K562 (cell line): ENCODE data around the gene HARS2. TPM values are rescaled to one million over a fixed set of nuclear protein-coding genes. Genes with fewer than 3 reads are reported as not detected.

ENCODE experiments used
- ARHGAP35 ChIP-seq: fragments of 450-650 bp; IDR thresholded peaks from 2 replicates; pipeline ENCODE4 v1.6.1; 2018; ENCODE audit not compliant: partially characterized antibody
- CBX2 ChIP-seq: fragments of 200-600 bp; sonication (generic); IDR thresholded peaks from one replicate; pipeline ENCODE4 v1.6.1; 2012; ENCODE audit warnings: mild to moderate bottlenecking, low read length, inconsistent platforms; ENCODE audit not compliant: insufficient read depth, poor library complexity, severe bottlenecking
- ETS2 ChIP-seq: IDR thresholded peaks from 2 replicates; pipeline ENCODE4 v1.6.1; 2016; ENCODE audit warnings: borderline replicate concordance, missing genetic modification characterization, mild to moderate bottlenecking, moderate library complexity, missing compliant biosample characterization; ENCODE audit not compliant: poor library complexity, severe bottlenecking
- HNRNPK ChIP-seq: fragments of 200-400 bp; formaldehyde crosslinking; IDR thresholded peaks from one replicate; pipeline ENCODE4 v1.6.1; 2018; ENCODE audit warnings: mild to moderate bottlenecking, low read depth, low read length; ENCODE audit not compliant: poor library complexity, severe bottlenecking
- ILK ChIP-seq: fragments of 450-650 bp; IDR thresholded peaks from 2 replicates; pipeline ENCODE4 v1.6.1; 2016; ENCODE audit warnings: missing genetic modification characterization, low read depth, mild to moderate bottlenecking, missing compliant biosample characterization, moderate library complexity, borderline replicate concordance
- JUND ChIP-seq, 2 experiments: IDR thresholded peaks; 2 replicates in 1 of 2; 3 replicates in 1 of 2; pipeline ENCODE4 v1.6.1; 2011; ENCODE audit warnings: borderline replicate concordance in 2 of 2, low read depth in 2 of 2, low read length in 2 of 2, improper control_type of control experiment in 1 of 2, missing biosample characterization in 1 of 2, missing genetic modification characterization in 1 of 2, missing genetic modification reagents in 1 of 2
- NFE2L1 ChIP-seq: fragments of 450-650 bp; IDR thresholded peaks from 2 replicates; pipeline ENCODE4 v1.6.1; 2016; ENCODE audit warnings: missing genetic modification characterization, low read depth, mild to moderate bottlenecking, missing compliant biosample characterization, moderate library complexity, borderline replicate concordance
- NFYB ChIP-seq: IDR thresholded peaks from 2 replicates; pipeline ENCODE4 v1.6.1; 2011; ENCODE audit warnings: mild to moderate bottlenecking, moderate library complexity; ENCODE audit not compliant: insufficient read length; ENCODE audit errors: extremely low read depth
- OTX1 ChIP-seq: fragments of 450-650 bp; formaldehyde crosslinking; IDR thresholded peaks from 2 replicates; pipeline ENCODE4 v1.4.0; 2022; ENCODE audit warnings: mild to moderate bottlenecking
- RNF2 ChIP-seq: sonication (generic); IDR thresholded peaks from 2 replicates; pipeline ENCODE4 v1.6.1; 2016
- SPI1 ChIP-seq: IDR thresholded peaks from 2 replicates; pipeline ENCODE4 v1.6.1; 2011; ENCODE audit warnings: low read depth, low read length, control low read depth, borderline replicate concordance
- TCF3 ChIP-seq: sonication (generic); formaldehyde crosslinking; IDR thresholded peaks from 2 replicates; pipeline ENCODE4 v1.4.0; 2020; ENCODE audit warnings: mild to moderate bottlenecking, missing genetic modification reagents
- TCFL5 ChIP-seq: fragments of 250-450 bp; sonication (Bioruptor Pico); conservative IDR thresholded peaks from 2 replicates; pipeline ENCODE4 v1.6.1; 2021; ENCODE audit warnings: mild to moderate bottlenecking, moderate library complexity, matching md5 sums
- ZNF551 ChIP-seq: fragments of 250-450 bp; sonication (Bioruptor Pico); IDR thresholded peaks from 2 replicates; pipeline ENCODE4 v1.5.0; 2021; ENCODE audit warnings: mild to moderate bottlenecking, moderate library complexity
- polyA plus RNA-seq, 8 experiments: library from polyadenylated mRNA; depleted of rRNA in 4 of 8; stranded (reverse) in 5 of 8; unstranded in 3 of 8; fragments of >200 nt; fragmentation: Nextera tagmentation in 2 of 8; fragmentation: Illumina TruSeq in 1 of 8; extraction: Ambion mirVana in 2 of 8; extraction: Trizol in 1 of 8; gene quantifications; 2 replicates each; pipeline versions ENCODE4 v1.2.1 to v1.2.3, GENCODE V29; 2011 to 2014; ENCODE audit warnings: inconsistent platforms in 1 of 8, missing spikeins in 1 of 8
- total RNA-seq, 7 experiments: library from RNA; depleted of rRNA in 6 of 7; stranded (reverse); fragments of >200 nt in 6 of 7; fragmentation: Illumina TruSeq in 2 of 7; extraction: Trizol in 2 of 7; gene quantifications; 2 replicates each; pipeline versions ENCODE4 v1.2.1 to v1.2.3, GENCODE V29; 2011 to 2021; ENCODE audit warnings: low replicate concordance in 1 of 7
- TF ChIP-seq, protein P1 (sequence below): fragments of 450-650 bp; IDR thresholded peaks from 2 replicates; pipeline ENCODE4 v1.7.1; 2018; ENCODE audit warnings: mild to moderate bottlenecking, low read depth; ENCODE audit not compliant: partially characterized antibody
- TF ChIP-seq, protein P2 (sequence below): IDR thresholded peaks from 2 replicates; pipeline ENCODE4 v1.6.1; 2016; ENCODE audit warnings: missing genetic modification characterization, missing compliant biosample characterization
- TF ChIP-seq, protein P3 (sequence below): sonication (generic); formaldehyde crosslinking; IDR thresholded peaks from 2 replicates; pipeline ENCODE4 v1.8.0; 2022; ENCODE audit warnings: mild to moderate bottlenecking, low read depth, missing genetic modification reagents
- TF ChIP-seq, protein P4 (sequence below): fragments of 250-450 bp; sonication (Bioruptor Pico); IDR thresholded peaks from 2 replicates; pipeline ENCODE4 v1.8.0; 2022; ENCODE audit warnings: inconsistent platforms, mild to moderate bottlenecking, moderate library complexity, borderline replicate concordance

The HARS2 gene
- total and polyA plus RNA-seq, 9 of the 15 experiments (the other 6 are each of a cell fraction or from before 2014, with no cell fraction given): 8.5 to 41.6 (median 27.1) TPM

DNA sequence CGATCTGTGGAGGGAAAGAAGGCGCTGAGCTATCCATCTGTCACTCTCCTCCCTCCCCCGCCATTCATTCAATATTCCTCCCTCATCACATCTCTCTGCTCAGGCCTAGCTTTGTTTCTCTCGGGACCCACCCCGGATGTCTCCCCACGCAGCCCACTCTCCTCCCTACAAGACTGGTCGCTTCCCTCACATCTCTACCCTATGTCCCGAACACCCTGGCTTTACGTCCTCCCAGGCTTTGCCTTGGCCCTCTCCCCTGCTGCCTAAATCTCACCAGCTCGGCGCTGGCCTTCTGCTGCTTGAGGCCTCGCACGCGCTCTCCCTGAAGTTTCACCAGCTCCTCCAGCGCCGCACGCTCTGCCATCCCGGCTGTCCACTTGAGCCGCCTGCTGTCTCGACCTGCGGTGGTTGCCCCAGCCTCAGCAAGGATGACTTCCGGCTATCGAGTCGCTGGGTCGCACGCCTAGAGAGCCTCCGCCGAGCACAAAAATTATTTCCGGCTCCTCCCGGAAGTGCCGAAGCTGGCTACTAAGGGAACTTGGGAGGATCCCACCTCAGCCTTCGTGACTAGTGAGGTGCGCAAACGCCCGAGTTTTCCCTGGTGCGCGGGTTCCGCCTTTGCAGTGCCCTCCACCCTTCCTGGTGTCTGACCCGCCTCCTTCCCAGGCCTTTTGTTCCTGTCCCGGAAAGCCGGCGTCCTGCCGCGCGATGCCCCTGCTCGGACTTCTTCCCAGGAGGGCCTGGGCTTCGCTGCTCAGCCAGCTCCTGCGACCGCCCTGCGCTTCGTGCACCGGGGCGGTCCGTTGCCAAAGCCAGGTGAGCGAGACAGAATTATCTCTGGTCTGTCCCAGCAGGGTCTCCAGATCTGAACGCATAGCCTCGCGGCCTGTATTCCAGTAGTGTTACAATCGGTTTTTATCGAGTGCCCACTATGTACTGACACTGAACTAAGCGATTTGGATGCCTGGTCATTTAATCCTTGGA is at the start of gene HARS2, which contains the start of gene HARS1 (continued):
- TF ChIP-seq CBX2: no peak
- TF ChIP-seq NFYB: no peak
- TF ChIP-seq NFE2L1 (tag): no peak
- peak; percentile 56 for TF ChIP-seq JUND (IDR thresholded peaks at IDR 0.05; ENCODE audit: borderline replicate concordance, low read depth, low read length)
- no peak; the same call in 2 of the 3 replicates for TF ChIP-seq JUND (tag; IDR thresholded peaks at IDR 0.05; ENCODE audit: borderline replicate concordance, low read depth, low read length)
- TF ChIP-seq SPI1: no peak
- TF ChIP-seq TCF3 (CRISPR knock-in tag): 0 out of 2 replicates have a peak, but pooled peaks have one; percentile 1
- TF ChIP-seq, protein P1, sequence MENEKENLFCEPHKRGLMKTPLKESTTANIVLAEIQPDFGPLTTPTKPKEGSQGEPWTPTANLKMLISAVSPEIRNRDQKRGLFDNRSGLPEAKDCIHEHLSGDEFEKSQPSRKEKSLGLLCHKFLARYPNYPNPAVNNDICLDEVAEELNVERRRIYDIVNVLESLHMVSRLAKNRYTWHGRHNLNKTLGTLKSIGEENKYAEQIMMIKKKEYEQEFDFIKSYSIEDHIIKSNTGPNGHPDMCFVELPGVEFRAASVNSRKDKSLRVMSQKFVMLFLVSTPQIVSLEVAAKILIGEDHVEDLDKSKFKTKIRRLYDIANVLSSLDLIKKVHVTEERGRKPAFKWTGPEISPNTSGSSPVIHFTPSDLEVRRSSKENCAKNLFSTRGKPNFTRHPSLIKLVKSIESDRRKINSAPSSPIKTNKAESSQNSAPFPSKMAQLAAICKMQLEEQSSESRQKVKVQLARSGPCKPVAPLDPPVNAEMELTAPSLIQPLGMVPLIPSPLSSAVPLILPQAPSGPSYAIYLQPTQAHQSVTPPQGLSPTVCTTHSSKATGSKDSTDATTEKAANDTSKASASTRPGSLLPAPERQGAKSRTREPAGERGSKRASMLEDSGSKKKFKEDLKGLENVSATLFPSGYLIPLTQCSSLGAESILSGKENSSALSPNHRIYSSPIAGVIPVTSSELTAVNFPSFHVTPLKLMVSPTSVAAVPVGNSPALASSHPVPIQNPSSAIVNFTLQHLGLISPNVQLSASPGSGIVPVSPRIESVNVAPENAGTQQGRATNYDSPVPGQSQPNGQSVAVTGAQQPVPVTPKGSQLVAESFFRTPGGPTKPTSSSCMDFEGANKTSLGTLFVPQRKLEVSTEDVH: peak; percentile 90
- no peak for TF ChIP-seq HNRNPK
- TF ChIP-seq, protein P2, sequence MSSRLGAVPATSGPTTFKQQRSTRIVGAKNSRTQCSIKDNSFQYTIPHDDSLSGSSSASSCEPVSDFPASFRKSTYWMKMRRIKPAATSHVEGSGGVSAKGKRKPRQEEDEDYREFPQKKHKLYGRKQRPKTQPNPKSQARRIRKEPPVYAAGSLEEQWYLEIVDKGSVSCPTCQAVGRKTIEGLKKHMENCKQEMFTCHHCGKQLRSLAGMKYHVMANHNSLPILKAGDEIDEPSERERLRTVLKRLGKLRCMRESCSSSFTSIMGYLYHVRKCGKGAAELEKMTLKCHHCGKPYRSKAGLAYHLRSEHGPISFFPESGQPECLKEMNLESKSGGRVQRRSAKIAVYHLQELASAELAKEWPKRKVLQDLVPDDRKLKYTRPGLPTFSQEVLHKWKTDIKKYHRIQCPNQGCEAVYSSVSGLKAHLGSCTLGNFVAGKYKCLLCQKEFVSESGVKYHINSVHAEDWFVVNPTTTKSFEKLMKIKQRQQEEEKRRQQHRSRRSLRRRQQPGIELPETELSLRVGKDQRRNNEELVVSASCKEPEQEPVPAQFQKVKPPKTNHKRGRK: no peak
- TF ChIP-seq, protein P3, sequence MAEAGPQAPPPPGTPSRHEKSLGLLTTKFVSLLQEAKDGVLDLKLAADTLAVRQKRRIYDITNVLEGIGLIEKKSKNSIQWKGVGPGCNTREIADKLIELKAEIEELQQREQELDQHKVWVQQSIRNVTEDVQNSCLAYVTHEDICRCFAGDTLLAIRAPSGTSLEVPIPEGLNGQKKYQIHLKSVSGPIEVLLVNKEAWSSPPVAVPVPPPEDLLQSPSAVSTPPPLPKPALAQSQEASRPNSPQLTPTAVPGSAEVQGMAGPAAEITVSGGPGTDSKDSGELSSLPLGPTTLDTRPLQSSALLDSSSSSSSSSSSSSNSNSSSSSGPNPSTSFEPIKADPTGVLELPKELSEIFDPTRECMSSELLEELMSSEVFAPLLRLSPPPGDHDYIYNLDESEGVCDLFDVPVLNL (CRISPR knock-in tag): no peak; the same call in 1 of the 2 replicates
- TF ChIP-seq ETS2 (tag): no peak
- no peak for TF ChIP-seq OTX1
- TF ChIP-seq ARHGAP35: peak; percentile 45
- no peak for TF ChIP-seq ZNF551 (CRISPR knock-in tag)
- TF ChIP-seq, protein P4, sequence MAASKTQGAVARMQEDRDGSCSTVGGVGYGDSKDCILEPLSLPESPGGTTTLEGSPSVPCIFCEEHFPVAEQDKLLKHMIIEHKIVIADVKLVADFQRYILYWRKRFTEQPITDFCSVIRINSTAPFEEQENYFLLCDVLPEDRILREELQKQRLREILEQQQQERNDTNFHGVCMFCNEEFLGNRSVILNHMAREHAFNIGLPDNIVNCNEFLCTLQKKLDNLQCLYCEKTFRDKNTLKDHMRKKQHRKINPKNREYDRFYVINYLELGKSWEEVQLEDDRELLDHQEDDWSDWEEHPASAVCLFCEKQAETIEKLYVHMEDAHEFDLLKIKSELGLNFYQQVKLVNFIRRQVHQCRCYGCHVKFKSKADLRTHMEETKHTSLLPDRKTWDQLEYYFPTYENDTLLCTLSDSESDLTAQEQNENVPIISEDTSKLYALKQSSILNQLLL (CRISPR knock-in tag): no peak
- TF ChIP-seq ILK (tag): no peak
- TF ChIP-seq TCFL5 (CRISPR knock-in tag): no peak
- TF ChIP-seq RNF2: no peak
